Heart left ventricle (tissue), 13 donors: ENCODE data around the gene TUBG2.

Experiments
- CTCF ChIP-seq, 12 donors: fragments of 200-600 bp; sonication (generic) in 4 of 12; IDR thresholded peaks; one replicate each; pipeline versions ENCODE4 v1.5.0 to v1.8.0; 2018 to 2022; ENCODE audit warnings: antibody characterized with exemption in 12 of 12, mild to moderate bottlenecking in 5 of 12
- POLR2A ChIP-seq, 2 donors: fragments of 450-650 bp; IDR thresholded peaks; one replicate each; pipeline ENCODE4 v1.6.1; 2017; ENCODE audit warnings: antibody characterized with exemption in 2 of 2, mild to moderate bottlenecking in 2 of 2, moderate library complexity in 2 of 2
- donor health status: ischemic (EF 13 %, LVEDD 7.1; RV severe dilation, severe dysfunction).
- donor health status: DM: no; HTN: yes; CAD: no.
- donor health status: DM: no; HTN: no; CAD: no.
- donor health status: ischemic (EF 25% LVEDD 6.9; RV normal size, moderate dysfunction).
- donor health status: ischemic (EF 25% LVEDD 5.7; RV mildly dilated, moderate dysfunction).
- donor health status: ischemic (EF 35%, LVEDD 5.7; RV mildly dilated, moderate dysfunction).
- donor health status: nonischemic (EF 11% LVEDD 7.7; RV severe dilation, severe dysfunction).
- donor health status: DM: yes; HTN: yes; CAD: no.
- donor health status: PGD.
- donor health status: ischemic (EF 29% LVEDD 5.4; RV normal size, mild dysfunction).
- donor health status: nonischemic (EF 23%, LVEDD 6.1; RV moderate dilation, normal function).

GRCh38 chr17:42669977-42670788 lies 11.1 kb downstream of the TUBG2 start:
- TF ChIP-seq CTCF (IDR thresholded peaks at IDR 0.05) (no peak), POLR2A (IDR thresholded peaks at IDR 0.05) (no peak)
